ENCODE measurements around the gene PCLO.

DNA sequence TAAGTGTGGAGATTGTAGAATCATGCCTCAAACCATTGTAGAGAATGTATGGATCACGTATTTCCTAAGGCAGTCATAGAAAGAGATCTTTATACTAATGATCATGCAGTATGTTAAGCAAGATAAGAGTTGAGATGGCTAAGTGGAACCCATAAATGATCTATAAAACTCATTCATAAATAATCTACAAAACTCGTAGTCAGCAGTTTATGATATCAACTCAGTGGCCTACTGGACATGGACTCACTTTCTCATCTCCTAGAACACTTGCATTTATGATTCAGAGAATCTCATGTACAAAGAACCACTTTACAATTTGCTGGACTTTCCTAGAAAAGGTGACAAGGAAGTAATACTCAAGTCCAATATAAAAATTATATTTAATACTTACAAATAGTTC, 339.6 kb downstream of the PCLO start:
- no peak for TF ChIP-seq ZNF274 (IDR thresholded peaks at IDR 0.05; ENCODE audit: low read depth, low read length)
- no peak for TF ChIP-seq YY1 (IDR thresholded peaks at IDR 0.05; ENCODE audit: insufficient read depth, insufficient read length)
- no peak for TF ChIP-seq SUZ12 (IDR thresholded peaks at IDR 0.05; ENCODE audit: extremely low read depth, insufficient read depth, insufficient read length)

All from NT2/D1 (cell line).